Mesendoderm (in vitro differentiated cells): ENCODE data around the gene MYO5C.

Experiments used
- DNase-seq: peaks from one replicate; pipeline ENCODE4 v3.0.0; 2013
- H2AK5ac ChIP-seq: 2 replicates; pipeline ENCODE4 v1.6.1; 2013; ENCODE audit warnings: low read length, inconsistent platforms
- H2BK120ac ChIP-seq: 2 replicates; pipeline ENCODE4 v1.6.1; 2013; ENCODE audit warnings: low read depth, mild to moderate bottlenecking, low read length, moderate library complexity, mixed read lengths
- H2BK15ac ChIP-seq: replicated peaks from 2 replicates; pipeline ENCODE4 v1.6.1; 2013; ENCODE audit warnings: low read depth, mild to moderate bottlenecking, moderate library complexity
- H2BK5ac ChIP-seq: 2 replicates; pipeline ENCODE4 v1.6.1; 2013; ENCODE audit warnings: low read length, inconsistent platforms
- H3K18ac ChIP-seq: 2 replicates; pipeline ENCODE4 v1.6.1; 2013; ENCODE audit warnings: mild to moderate bottlenecking, low read length, mixed read lengths
- H3K23ac ChIP-seq: one replicate; pipeline ENCODE4 v1.6.1; 2013; ENCODE audit warnings: low read length
- H3K27ac ChIP-seq: 2 replicates; pipeline ENCODE4 v1.5.1; 2013; ENCODE audit warnings: low read depth, mild to moderate bottlenecking, inconsistent platforms, low read length, moderate library complexity
- H3K27me3 ChIP-seq: 2 replicates; pipeline ENCODE4 v1.6.1; 2013; ENCODE audit warnings: low read length, control low read depth, mild to moderate bottlenecking, inconsistent platforms; ENCODE audit not compliant: insufficient read depth, poor library complexity
- H3K36me3 ChIP-seq: 2 replicates; pipeline ENCODE4 v1.6.1; 2013; ENCODE audit warnings: low read length, inconsistent platforms; ENCODE audit not compliant: control insufficient read depth, insufficient read depth
- H3K4ac ChIP-seq: one replicate; pipeline ENCODE4 v1.6.1; 2013; ENCODE audit warnings: low read depth, mild to moderate bottlenecking, low read length, moderate library complexity
- H3K4me1 ChIP-seq: 2 replicates; pipeline ENCODE4 v1.6.1; 2013; ENCODE audit warnings: low read depth, low read length, inconsistent platforms; ENCODE audit not compliant: control insufficient read depth
- H3K4me2 ChIP-seq: 2 replicates; pipeline ENCODE4 v1.6.1; 2013; ENCODE audit warnings: low read length
- H3K4me3 ChIP-seq: 2 replicates; pipeline ENCODE4 v1.5.1; 2013; ENCODE audit warnings: mild to moderate bottlenecking, low read length
- H3K56ac ChIP-seq: one replicate; pipeline ENCODE4 v1.6.1; 2013; ENCODE audit warnings: low read length
- H3K79me1 ChIP-seq: 2 replicates; pipeline ENCODE4 v1.6.1; 2013; ENCODE audit warnings: low read length, inconsistent platforms
- H3K79me2 ChIP-seq: 2 replicates; pipeline ENCODE4 v1.6.1; 2013; ENCODE audit warnings: mild to moderate bottlenecking, low read length; ENCODE audit not compliant: control insufficient read depth, insufficient read depth
- H3K9ac ChIP-seq: 2 replicates; pipeline ENCODE4 v1.6.1; 2013; ENCODE audit warnings: low read length, inconsistent platforms
- H4K5ac ChIP-seq: one replicate; pipeline ENCODE4 v1.6.1; 2013; ENCODE audit warnings: low read length
- H4K8ac ChIP-seq: one replicate; pipeline ENCODE4 v1.6.1; 2013; ENCODE audit warnings: low read depth, mild to moderate bottlenecking, control low read depth, low read length, moderate library complexity
- WGBS: extraction: QIAGEN DNeasy Blood & Tissue Kit; methylation state at CpG from one replicate; pipeline ENCODE4 v1.1.7; 2013; ENCODE audit warnings: low lambda C conversion rate, missing lambda C conversion rate; ENCODE audit not compliant: insufficient coverage; ENCODE audit errors: extremely low coverage; 5-methylcytosine and 5-hydroxymethylcytosine counted together

The MYO5C gene

DNA sequence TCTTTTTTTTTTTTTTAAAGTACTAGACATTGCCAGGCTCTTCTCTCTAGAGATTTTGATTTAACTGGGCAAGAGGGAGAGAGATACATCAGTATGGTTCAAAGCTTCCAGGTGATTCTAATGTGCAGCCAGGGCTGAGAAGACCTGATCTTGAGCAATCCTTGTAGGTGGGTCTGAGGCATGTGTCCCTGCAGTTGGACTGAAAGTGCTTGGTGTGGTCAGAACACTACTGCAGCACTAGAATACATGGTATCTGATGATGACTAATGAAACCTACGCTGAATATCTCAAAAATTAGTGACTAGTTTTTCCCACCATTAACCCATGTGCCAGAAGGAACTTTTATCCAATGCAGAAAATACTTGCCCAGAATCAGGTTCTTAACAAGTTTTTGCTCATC is 34.4 kb upstream of the MYO5C start:
- no peak for DNase-seq
- H3K18ac ChIP-seq: no peak overlapping the region
- H4K5ac ChIP-seq: no peak overlapping the region
- no peak overlapping the region for H3K4me3 ChIP-seq
- H4K8ac ChIP-seq: no peak overlapping the region
- no peak overlapping the region for H3K23ac ChIP-seq
- H2BK120ac ChIP-seq: no peak overlapping the region
- H2BK15ac ChIP-seq: no peak overlapping the region
- H3K36me3 ChIP-seq: no peaks in the 10 kb centered on the region
- WGBS: no CpG with 5 or more reads among the region's 1 CpG
- H3K79me2 ChIP-seq: no peaks in the 10 kb centered on the region
- peaks cover 1% of the 10 kb centered on the region for H3K4me1 ChIP-seq
- no peak overlapping the region for H3K4ac ChIP-seq
- no peaks in the 10 kb centered on the region for H3K79me1 ChIP-seq
- no peaks in the 10 kb centered on the region for H3K27me3 ChIP-seq
- no peak overlapping the region for H2AK5ac ChIP-seq
- H3K4me2 ChIP-seq: no peak overlapping the region
- H2BK5ac ChIP-seq: no peak overlapping the region
- H3K9ac ChIP-seq: no peak overlapping the region
- no peak overlapping the region for H3K27ac ChIP-seq
- no peak overlapping the region for H3K56ac ChIP-seq

DNA sequence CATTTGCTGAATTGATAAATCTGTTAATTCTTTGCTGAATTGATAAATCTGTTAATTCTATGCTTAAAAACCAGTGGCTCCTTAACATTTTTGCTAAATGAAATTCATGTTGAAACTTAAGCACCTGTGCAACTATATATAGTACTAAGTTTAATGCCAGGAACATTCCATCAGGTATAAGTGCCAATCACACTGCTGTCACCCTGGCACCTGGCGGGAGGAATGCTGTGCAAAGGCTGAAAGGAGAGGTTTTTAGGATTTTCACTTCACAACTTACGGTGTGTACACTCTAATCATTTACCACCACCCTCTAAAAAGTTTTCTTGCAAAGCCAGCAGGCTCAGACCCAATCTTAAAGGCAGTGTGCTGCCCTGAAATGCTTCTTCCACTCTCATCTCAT is 33.5 kb upstream of the MYO5C start:
- H3K27ac ChIP-seq: no peak overlapping the region
- H4K8ac ChIP-seq: no peak overlapping the region
- H2BK5ac ChIP-seq: no peak overlapping the region
- DNase-seq: no peak
- H3K4me2 ChIP-seq: no peak overlapping the region
- no peak overlapping the region for H3K9ac ChIP-seq
- peaks cover 1% of the 10 kb centered on the region for H3K4me1 ChIP-seq
- no peak overlapping the region for H3K56ac ChIP-seq
- no CpG with 5 or more reads among the region's 2 CpGs for WGBS
- H3K79me2 ChIP-seq: no peaks in the 10 kb centered on the region
- no peak overlapping the region for H3K23ac ChIP-seq
- H3K36me3 ChIP-seq: no peaks in the 10 kb centered on the region
- no peak overlapping the region for H3K4ac ChIP-seq
- no peak overlapping the region for H2BK15ac ChIP-seq
- no peak overlapping the region for H3K4me3 ChIP-seq
- no peaks in the 10 kb centered on the region for H3K79me1 ChIP-seq
- no peak overlapping the region for H2BK120ac ChIP-seq
- no peak overlapping the region for H2AK5ac ChIP-seq
- H3K18ac ChIP-seq: no peak overlapping the region
- no peaks in the 10 kb centered on the region for H3K27me3 ChIP-seq
- no peak overlapping the region for H4K5ac ChIP-seq

DNA sequence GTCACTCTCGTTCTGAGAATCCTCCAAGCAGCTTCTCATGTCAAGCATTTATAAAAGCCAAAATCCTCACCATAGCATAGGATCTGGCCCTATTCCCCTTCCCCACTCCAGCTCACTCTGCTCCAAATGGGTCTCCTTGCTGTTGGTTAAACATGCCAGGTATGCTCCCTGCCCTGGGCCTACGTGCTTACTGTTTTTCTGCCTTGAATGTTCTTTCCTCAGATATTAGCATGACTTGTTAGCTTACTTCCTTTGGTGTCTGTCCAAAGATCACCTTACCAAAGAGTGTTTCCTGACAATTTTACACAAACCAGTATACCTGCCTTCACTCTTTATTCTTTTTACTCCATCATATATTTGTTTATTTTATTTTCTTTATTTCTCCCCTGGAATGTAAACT is 33.1 kb upstream of the MYO5C start:
- no peaks in the 10 kb centered on the region for H3K79me2 ChIP-seq
- H4K8ac ChIP-seq: no peak overlapping the region
- H2BK15ac ChIP-seq: no peak overlapping the region
- H2AK5ac ChIP-seq: no peak overlapping the region
- H3K4ac ChIP-seq: no peak overlapping the region
- no peaks in the 10 kb centered on the region for H3K36me3 ChIP-seq
- no peak overlapping the region for H3K4me3 ChIP-seq
- H3K4me2 ChIP-seq: no peak overlapping the region
- no peak overlapping the region for H2BK5ac ChIP-seq
- H3K18ac ChIP-seq: no peak overlapping the region
- no peak overlapping the region for H3K56ac ChIP-seq
- no peak overlapping the region for H3K27ac ChIP-seq
- H3K23ac ChIP-seq: no peak overlapping the region
- no peak overlapping the region for H2BK120ac ChIP-seq
- no peaks in the 10 kb centered on the region for H3K27me3 ChIP-seq
- H3K79me1 ChIP-seq: no peaks in the 10 kb centered on the region
- no peak overlapping the region for H3K9ac ChIP-seq
- no CpG with 5 or more reads among the region's 2 CpGs for WGBS
- DNase-seq: no peak
- peaks cover 1% of the 10 kb centered on the region for H3K4me1 ChIP-seq
- H4K5ac ChIP-seq: no peak overlapping the region

DNA sequence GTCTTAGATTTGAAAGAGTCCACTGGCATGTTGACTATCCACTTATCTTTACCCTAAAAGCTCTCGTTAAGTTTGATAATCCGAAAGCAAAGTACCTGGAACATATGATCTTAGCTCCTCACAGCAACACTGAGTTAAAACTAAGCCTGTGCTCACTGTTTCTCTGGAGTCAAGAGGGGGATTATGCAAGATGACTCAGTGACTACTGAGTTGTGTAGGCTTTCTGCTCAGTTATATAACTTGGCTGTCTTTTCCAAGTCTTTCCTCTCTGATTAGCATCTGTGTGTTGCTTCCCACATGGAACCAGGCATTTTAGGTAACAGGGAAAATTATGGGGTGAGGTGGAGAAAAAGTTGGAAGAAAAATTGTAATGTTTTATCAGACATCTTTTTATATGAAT is 31.2 kb upstream of the MYO5C start:
- no CpG with 5 or more reads among the region's 2 CpGs for WGBS
- no peak overlapping the region for H4K8ac ChIP-seq
- DNase-seq: no peak
- H3K27me3 ChIP-seq: no peaks in the 10 kb centered on the region
- H3K9ac ChIP-seq: no peak overlapping the region
- no peak overlapping the region for H3K4me3 ChIP-seq
- no peak overlapping the region for H3K4me2 ChIP-seq
- H3K27ac ChIP-seq: no peak overlapping the region
- no peak overlapping the region for H2BK5ac ChIP-seq
- H2AK5ac ChIP-seq: no peak overlapping the region
- H3K18ac ChIP-seq: no peak overlapping the region
- H2BK15ac ChIP-seq: no peak overlapping the region
- no peak overlapping the region for H4K5ac ChIP-seq
- H3K36me3 ChIP-seq: no peaks in the 10 kb centered on the region
- H3K79me1 ChIP-seq: no peaks in the 10 kb centered on the region
- no peaks in the 10 kb centered on the region for H3K79me2 ChIP-seq
- peaks cover 1% of the 10 kb centered on the region for H3K4me1 ChIP-seq
- no peak overlapping the region for H3K56ac ChIP-seq
- H3K23ac ChIP-seq: no peak overlapping the region
- no peak overlapping the region for H2BK120ac ChIP-seq
- no peak overlapping the region for H3K4ac ChIP-seq

GRCh38 chr15:52324109-52324508 is 28.5 kb upstream of the MYO5C start:
- no peaks in the 10 kb centered on the region for H3K36me3 ChIP-seq
- no peak overlapping the region for H3K9ac ChIP-seq

DNA sequence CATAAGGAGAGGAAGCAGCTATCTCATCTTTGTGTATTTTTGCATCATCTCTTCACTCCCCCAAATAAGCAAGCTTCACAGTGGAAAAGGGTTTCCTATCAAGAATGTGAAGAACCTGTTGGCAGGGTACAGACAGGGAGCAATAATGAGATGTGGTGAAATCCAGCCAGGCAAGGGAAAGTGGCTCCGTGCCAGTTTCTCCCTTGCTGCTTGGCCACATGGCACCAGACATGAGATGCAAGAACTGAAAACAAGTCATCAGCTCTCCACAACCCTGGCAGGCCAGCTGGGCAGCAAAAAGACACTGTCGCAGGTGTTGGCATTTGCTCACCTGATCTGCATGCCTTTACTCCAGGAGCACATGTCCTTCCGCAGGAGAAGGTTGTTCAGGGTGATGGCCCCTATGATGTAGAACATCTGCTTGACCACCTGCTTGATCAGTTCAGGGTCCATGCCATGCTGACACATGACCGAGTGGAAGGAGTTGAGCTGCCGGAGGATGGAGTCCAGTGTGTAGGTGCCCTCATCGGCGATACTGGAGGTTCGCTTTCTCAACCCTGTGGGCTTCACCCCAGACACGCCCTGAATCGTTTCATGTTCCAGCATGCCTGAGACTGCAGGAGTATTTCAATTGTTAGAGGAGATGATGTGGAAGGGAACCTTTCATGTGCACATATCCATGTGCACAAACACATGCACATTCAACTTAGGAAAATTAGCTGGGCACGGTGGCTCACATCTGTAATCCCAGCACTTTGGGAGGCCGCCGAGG is 23.3 kb upstream of the MYO5C start:
- Histone ChIP-seq H2BK5ac (no peak overlapping the region), H3K9ac (no peak overlapping the region), H3K79me2 (no peaks in the 10 kb centered on the region), H3K4ac (no peak overlapping the region), H3K56ac (no peak overlapping the region), H3K23ac (no peak overlapping the region), H3K4me2 (no peak overlapping the region), H2BK120ac (no peak overlapping the region), H2BK15ac (no peak overlapping the region), H4K8ac (no peak overlapping the region), H3K36me3 (no peaks in the 10 kb centered on the region), H3K79me1 (no peaks in the 10 kb centered on the region), H2AK5ac (no peak overlapping the region), H3K27me3 (no peaks in the 10 kb centered on the region), H3K27ac (no peak overlapping the region), H3K18ac (no peak overlapping the region), H4K5ac (no peak overlapping the region), H3K4me1 (no peaks in the 10 kb centered on the region), H3K4me3 (no peak overlapping the region)
- DNase-seq: no peak
- WGBS: no CpG with 5 or more reads among the region's 13 CpGs

More at GRCh38 chr15:52324109-52324508, 28.5 kb upstream of the MYO5C start:
- Histone ChIP-seq H3K79me1 (no peaks in the 10 kb centered on the region), H3K4ac (no peak overlapping the region), H2BK120ac (no peak overlapping the region), H3K56ac (no peak overlapping the region), H2AK5ac (no peak overlapping the region), H3K79me2 (no peaks in the 10 kb centered on the region), H3K4me3 (no peak overlapping the region), H3K27ac (no peak overlapping the region), H4K8ac (no peak overlapping the region), H3K18ac (no peak overlapping the region), H3K4me1 (no peaks in the 10 kb centered on the region), H2BK5ac (no peak overlapping the region), H2BK15ac (no peak overlapping the region), H3K27me3 (no peaks in the 10 kb centered on the region), H3K4me2 (no peak overlapping the region), H3K23ac (no peak overlapping the region), H4K5ac (no peak overlapping the region)
- WGBS: no CpG with 5 or more reads among the region's 1 CpG
- no peak for DNase-seq
